ENCODE results near the gene FIGN.

The FIGN gene

DNA sequence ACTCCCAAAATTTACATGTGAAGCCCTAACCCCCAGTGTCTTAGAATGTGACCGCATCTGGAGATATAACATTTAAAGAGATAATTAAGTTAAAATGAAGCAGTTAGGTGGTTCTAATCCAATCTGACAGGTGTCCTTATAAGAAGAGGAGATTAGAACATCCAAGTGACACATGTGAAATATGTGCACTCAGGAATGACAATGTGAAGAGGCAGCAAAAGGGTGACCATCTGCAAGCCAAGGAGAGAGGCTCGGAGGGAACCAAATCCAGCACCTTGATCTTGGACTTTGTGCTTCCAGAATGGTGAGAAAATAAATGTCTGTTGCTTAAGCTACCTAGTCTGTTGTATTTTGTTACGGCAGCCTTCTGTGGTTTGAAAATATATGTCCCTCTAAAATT, 165.4 kb downstream of the FIGN start:
- no peak for DNase-seq (ENCODE audit: low read depth in 2 of 3, low spot score in 1 of 3)

DNA sequence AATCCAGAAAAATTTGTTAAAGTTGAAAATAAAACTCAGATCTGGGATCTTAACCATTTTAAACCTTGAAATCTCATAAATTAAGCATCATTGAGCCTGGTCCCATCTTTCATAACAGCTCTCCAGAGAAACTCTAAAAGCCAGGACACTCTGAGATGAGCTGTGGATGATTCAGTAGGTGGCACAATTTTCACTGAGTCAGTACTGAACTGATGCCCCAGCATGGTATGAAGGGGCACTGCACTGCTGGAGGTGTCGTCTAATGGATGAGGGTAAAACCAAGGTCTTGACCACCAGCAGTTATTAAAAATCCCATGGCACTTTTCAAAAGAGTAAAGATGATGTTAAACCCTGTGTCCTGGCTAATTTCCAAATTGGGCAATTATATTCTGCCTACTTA, 170.6 kb downstream of the FIGN start:
- no peak for DNase-seq (ENCODE audit: low read depth in 2 of 3, low spot score in 1 of 3)

- DNase-seq (ENCODE audit: low read depth in 2 of 3, low spot score in 1 of 3) = no peak
Observed at GRCh38 chr2:163564236-163564635, 171.6 kb downstream of the FIGN start.

DNA sequence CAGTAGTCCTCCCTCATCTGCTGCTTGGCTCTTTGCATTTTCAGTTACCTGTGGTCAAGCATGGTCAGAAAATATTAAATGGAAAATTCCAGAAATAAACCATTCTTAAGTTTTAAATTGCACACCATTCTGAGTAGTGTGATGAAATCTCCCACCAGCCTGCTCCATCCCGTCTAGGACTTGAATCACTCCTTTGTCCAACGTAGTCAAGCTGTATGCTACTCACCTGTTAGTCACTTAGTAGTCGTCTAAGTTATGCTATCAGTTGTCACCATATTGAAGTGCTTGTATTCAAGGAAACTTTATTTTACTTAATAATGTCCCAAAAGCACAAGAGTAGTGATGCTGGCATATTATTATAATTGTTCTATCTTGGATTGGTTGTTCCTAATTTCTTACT, 172.5 kb downstream of the FIGN start:
- no peak for DNase-seq (ENCODE audit: low read depth in 2 of 3, low spot score in 1 of 3)

DNA sequence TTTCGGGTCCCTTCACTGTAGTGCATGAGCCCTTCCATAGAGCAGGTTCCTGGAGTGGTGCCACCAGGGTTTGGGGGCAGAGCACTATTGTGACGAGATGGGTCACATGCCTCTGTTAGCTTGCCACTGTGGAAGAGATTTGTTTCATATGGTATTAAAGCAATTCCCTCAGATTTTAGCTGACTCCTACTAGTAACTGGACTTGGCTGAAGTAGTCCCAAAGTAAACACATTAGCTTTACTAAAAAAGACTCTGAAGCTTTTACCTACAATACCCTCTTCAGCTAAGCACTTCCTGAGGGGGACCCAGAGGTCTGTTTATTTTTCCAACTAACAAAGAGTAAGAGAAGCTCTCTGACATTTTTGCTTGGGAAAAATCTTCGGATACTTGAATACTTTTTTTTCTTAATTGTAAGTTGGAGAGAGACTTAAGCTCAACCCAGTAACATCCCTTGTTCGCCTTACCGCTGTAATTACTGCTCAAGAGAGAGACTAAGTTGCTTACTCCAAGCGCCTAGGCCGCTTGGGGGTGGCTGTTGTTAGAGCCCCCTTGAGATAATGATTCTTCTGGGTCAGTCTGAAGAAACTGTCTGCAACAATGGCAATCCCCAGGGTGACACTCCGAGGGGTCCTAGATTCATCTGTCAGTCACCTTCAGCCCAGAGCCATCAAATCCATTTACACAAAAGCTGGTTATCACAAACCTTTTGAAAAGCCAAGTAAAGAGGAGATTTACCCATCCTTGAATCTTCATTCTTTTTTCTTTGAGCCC, 177.4 kb downstream of the FIGN start:
- no peak for DNase-seq (ENCODE audit: low read depth in 2 of 3, low spot score in 1 of 3)

GRCh38 chr2:163556511-163556910, 179.3 kb downstream of the FIGN start:
- DNase-seq (ENCODE audit: low read depth in 2 of 3, low spot score in 1 of 3) = no peak

GRCh38 chr2:163554864-163555263, 180.9 kb downstream of the FIGN start:
- no peak for DNase-seq (ENCODE audit: low read depth in 2 of 3, low spot score in 1 of 3)

- no peak for DNase-seq (ENCODE audit: low read depth in 2 of 3, low spot score in 1 of 3)
Observed at GRCh38 chr2:163553601-163554000, 182.2 kb downstream of the FIGN start.

GRCh38 chr2:163552758-163553157, 183.1 kb downstream of the FIGN start:
- DNase-seq (ENCODE audit: low read depth in 2 of 3, low spot score in 1 of 3) = no peak

DNA sequence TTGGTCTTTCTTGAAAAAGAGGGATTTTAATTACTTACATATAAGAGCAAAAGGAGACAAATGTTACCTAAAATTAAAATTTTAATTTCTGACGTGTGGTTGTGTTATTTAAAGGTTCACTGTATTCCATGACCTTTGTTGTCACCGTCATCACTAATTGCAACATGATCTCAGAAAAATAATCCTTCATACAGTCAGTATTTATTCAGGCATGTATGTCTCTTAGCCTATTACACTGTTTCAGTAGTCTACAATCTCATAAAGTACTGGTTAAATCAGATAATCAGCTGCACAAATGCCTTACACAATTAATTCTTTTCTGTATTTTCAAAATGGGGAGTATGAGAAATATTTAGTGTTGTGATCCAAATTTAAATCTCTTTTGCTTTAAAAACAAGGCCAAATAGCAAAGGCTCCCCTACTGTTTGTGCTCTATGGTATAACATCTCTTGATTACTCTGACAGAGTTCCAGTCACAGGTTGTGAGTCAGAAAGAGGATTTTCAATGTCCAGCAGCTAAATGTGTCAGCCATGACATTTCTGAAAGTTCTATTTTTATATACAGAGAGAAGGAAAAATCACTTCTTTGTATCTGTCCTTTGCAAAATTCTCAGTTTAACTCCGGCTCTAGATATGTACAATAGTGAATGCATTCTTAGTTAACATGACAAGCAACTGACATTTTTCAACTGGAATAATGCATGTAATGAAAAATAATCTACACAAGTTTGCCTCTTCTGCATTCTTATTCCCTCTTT, 184.0 kb downstream of the FIGN start:
- no peak for DNase-seq (ENCODE audit: low read depth in 2 of 3, low spot score in 1 of 3)

DNA sequence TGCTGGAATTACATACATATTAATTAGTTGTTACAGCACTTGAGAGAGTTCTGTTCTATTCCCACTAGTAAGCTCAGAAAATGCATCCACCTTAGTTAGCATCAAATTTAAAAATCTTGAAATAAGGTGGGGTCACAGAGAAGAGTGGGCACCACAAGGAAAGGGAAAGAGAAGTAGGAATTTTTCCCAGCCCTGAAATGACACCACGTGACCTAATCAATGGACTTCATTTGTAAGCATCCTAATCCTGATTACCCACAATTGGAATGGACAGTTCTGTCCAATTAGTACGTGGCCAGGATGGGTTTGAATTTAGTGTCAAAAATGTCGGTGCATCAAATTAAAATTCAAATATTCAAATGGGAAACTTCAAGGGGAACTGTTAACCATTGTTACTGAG, 186.8 kb downstream of the FIGN start:
- DNase-seq (ENCODE audit: low read depth in 2 of 3, low spot score in 1 of 3) = no peak

All from stimulated activated CD4-positive, alpha-beta T cell treated with anti-CD3 and anti-CD28 coated beads, Interleukin-12 subunit alpha, Interleukin-12 subunit beta, amount 100 ng/mL, for 48 hours (primary cell).